Prostate gland (tissue), 2 donors: ENCODE results near the gene GK.

Source experiments
- POLR2A ChIP-seq: fragments of 450-650 bp; IDR thresholded peaks from one replicate; pipeline ENCODE4 v1.6.1; 2016; ENCODE audit warnings: antibody characterized with exemption, mild to moderate bottlenecking
- POLR2AphosphoS5 ChIP-seq: sonication (generic); formaldehyde crosslinking; IDR thresholded peaks from one replicate; pipeline ENCODE4 v1.6.1; 2017; ENCODE audit warnings: antibody characterized with exemption
- TF ChIP-seq, protein P1 (sequence below), 4 experiments: fragments of 200-600 bp in 2 of 4; fragments of 450-650 bp in 2 of 4; sonication (generic) in 2 of 4; IDR thresholded peaks; 1 replicate in 3 of 4; 2 replicates in 1 of 4; pipeline ENCODE4 v1.5.1; 2016 to 2019; ENCODE audit warnings: antibody characterized with exemption in 4 of 4, mild to moderate bottlenecking in 2 of 4, moderate library complexity in 2 of 4

DNA sequence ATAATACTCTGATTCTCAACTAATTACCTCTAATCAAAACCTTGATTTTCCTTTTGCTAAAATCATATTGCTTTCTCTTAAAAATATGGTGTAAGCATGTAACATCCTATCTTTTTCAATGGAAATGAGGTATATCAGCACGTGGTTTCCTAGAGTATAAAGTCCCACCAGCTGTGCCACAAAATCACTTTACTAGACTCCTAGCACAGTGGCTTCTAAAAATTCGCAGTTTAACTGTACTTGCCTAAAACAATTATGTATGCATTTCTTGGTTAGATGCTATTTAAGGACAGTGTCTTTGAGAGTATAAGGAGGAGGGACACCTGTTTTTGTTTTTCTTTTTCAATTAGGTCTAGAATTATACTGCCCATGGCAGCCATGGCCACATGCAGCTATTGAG, 62.8 kb downstream of the GK start:
- TF ChIP-seq, protein P1, sequence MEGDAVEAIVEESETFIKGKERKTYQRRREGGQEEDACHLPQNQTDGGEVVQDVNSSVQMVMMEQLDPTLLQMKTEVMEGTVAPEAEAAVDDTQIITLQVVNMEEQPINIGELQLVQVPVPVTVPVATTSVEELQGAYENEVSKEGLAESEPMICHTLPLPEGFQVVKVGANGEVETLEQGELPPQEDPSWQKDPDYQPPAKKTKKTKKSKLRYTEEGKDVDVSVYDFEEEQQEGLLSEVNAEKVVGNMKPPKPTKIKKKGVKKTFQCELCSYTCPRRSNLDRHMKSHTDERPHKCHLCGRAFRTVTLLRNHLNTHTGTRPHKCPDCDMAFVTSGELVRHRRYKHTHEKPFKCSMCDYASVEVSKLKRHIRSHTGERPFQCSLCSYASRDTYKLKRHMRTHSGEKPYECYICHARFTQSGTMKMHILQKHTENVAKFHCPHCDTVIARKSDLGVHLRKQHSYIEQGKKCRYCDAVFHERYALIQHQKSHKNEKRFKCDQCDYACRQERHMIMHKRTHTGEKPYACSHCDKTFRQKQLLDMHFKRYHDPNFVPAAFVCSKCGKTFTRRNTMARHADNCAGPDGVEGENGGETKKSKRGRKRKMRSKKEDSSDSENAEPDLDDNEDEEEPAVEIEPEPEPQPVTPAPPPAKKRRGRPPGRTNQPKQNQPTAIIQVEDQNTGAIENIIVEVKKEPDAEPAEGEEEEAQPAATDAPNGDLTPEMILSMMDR (IDR thresholded peaks at IDR 0.05), result no peak
- TF ChIP-seq POLR2AphosphoS5 (no peak), POLR2A (no peak)
